GM23338 (cell line): ENCODE data around the gene POLR1C. TPM values are rescaled to one million over a fixed set of nuclear protein-coding genes. Genes with fewer than 3 reads are reported as not detected.

Source experiments
- ATAC-seq: fragments of 200-7000 bp; cut with Tn5 transposase; 3 replicates; pipeline ENCODE4 v1.9.1; 2020
- DNase-seq: peaks from one replicate; pipeline ENCODE4 v3.0.0-alpha.2; 2015; ENCODE audit warnings: low spot score
- H2AFZ ChIP-seq: fragments of 200-600 bp; sonication (generic); 2 replicates; pipeline ENCODE4 v1.8.0; 2016; ENCODE audit warnings: antibody characterized with exemption, mild to moderate bottlenecking, moderate library complexity
- H3F3A ChIP-seq: fragments of 200-600 bp; sonication (generic); replicated peaks from 2 replicates; pipeline ENCODE4 v1.8.0; 2017; ENCODE audit warnings: antibody characterized with exemption, mixed run types, low read depth
- H3K27ac ChIP-seq: fragments of 200-600 bp; sonication (generic); 2 replicates; pipeline ENCODE4 v1.6.1; 2016; ENCODE audit warnings: low read depth
- H3K27me3 ChIP-seq: fragments of 200-600 bp; sonication (generic); 2 replicates; pipeline ENCODE4 v1.8.0; 2016; ENCODE audit warnings: mild to moderate bottlenecking, mixed run types, moderate library complexity; ENCODE audit not compliant: insufficient read depth
- H3K36me3 ChIP-seq: fragments of 200-600 bp; sonication (generic); 2 replicates; pipeline ENCODE4 v1.8.0; 2016; ENCODE audit warnings: mild to moderate bottlenecking; ENCODE audit not compliant: insufficient read depth
- H3K4me1 ChIP-seq: fragments of 200-600 bp; sonication (generic); 2 replicates; pipeline ENCODE4 v1.8.0; 2016; ENCODE audit warnings: mild to moderate bottlenecking, moderate library complexity; ENCODE audit not compliant: insufficient read depth
- H3K4me2 ChIP-seq: fragments of 200-600 bp; sonication (generic); 2 replicates; pipeline ENCODE4 v1.7.1; 2017; ENCODE audit warnings: mixed run types
- H3K4me3 ChIP-seq: fragments of 200-600 bp; sonication (generic); 2 replicates; pipeline ENCODE4 v1.6.1; 2016; ENCODE audit warnings: mixed run types
- H3K79me2 ChIP-seq: fragments of 200-600 bp; sonication (generic); replicated peaks from 2 replicates; pipeline ENCODE4 v1.8.0; 2017; ENCODE audit warnings: mild to moderate bottlenecking; ENCODE audit not compliant: insufficient read depth
- H3K9me2 ChIP-seq: fragments of 200-600 bp; sonication (generic); 2 replicates; pipeline ENCODE4 v1.8.0; 2017; ENCODE audit not compliant: insufficient read depth
- H4K20me1 ChIP-seq: fragments of 200-600 bp; sonication (generic); replicated peaks from 2 replicates; pipeline ENCODE4 v1.8.0; 2017; ENCODE audit warnings: mild to moderate bottlenecking; ENCODE audit not compliant: insufficient read depth
- H3K27ac Mint-ChIP-seq: 2 replicates; pipeline ENCODE4 v1.8.0; 2020; ENCODE audit warnings: inconsistent platforms, mild to moderate bottlenecking, moderate library complexity, mixed read lengths
- H3K27me3 Mint-ChIP-seq: 3 replicates; pipeline ENCODE4 v1.8.0; 2022; ENCODE audit warnings: low read depth, mild to moderate bottlenecking, moderate library complexity, mixed read lengths, inconsistent platforms; ENCODE audit not compliant: insufficient read depth, poor library complexity
- H3K36me3 Mint-ChIP-seq: 3 replicates; pipeline ENCODE4 v1.8.0; 2021; ENCODE audit warnings: low read depth, mild to moderate bottlenecking, inconsistent platforms, moderate library complexity, mixed read lengths
- H3K4me1 Mint-ChIP-seq: 3 replicates; pipeline ENCODE4 v1.8.0; 2020; ENCODE audit warnings: mild to moderate bottlenecking, inconsistent platforms, mixed read lengths
- H3K4me3 Mint-ChIP-seq: 3 replicates; pipeline ENCODE4 v1.8.0; 2021; ENCODE audit warnings: moderate library complexity, mild to moderate bottlenecking, inconsistent platforms, mixed read lengths
- H3K9me3 Mint-ChIP-seq: 3 replicates; pipeline ENCODE4 v1.8.0; 2020; ENCODE audit warnings: moderate library complexity, mild to moderate bottlenecking, inconsistent platforms, mixed read lengths
- CTCF ChIP-seq, 2 experiments: fragments of 200-600 bp in 1 of 2; sonication (generic) in 1 of 2; conservative IDR thresholded peaks; 2 replicates each; pipeline versions ENCODE4 v1.5.1 to v1.6.1; 2016 to 2017; ENCODE audit warnings: antibody characterized with exemption in 2 of 2, low read depth in 2 of 2, mild to moderate bottlenecking in 2 of 2, moderate library complexity in 1 of 2
- ETS1 ChIP-seq: IDR thresholded peaks from 2 replicates; pipeline ENCODE4 v1.6.1; 2016; ENCODE audit warnings: antibody characterized with exemption
- NANOG ChIP-seq: IDR thresholded peaks from 2 replicates; pipeline ENCODE4 v1.6.1; 2016; ENCODE audit warnings: antibody characterized with exemption, borderline replicate concordance
- STAT1 ChIP-seq: IDR thresholded peaks from one replicate; pipeline ENCODE4 v1.6.1; 2016; ENCODE audit warnings: antibody characterized with exemption; ENCODE audit not compliant: unreplicated experiment
- ZNF114 ChIP-seq: fragments of 250-450 bp; sonication (Bioruptor Pico); IDR thresholded peaks from 2 replicates; pipeline ENCODE4 v1.5.0; 2020; ENCODE audit warnings: mild to moderate bottlenecking, moderate library complexity
- ZNF462 ChIP-seq: fragments of 250-450 bp; sonication (Bioruptor Pico); IDR thresholded peaks from 2 replicates; pipeline ENCODE4 v1.5.0; 2020; ENCODE audit warnings: mild to moderate bottlenecking, moderate library complexity
- polyA plus RNA-seq: library from polyadenylated mRNA; unstranded; fragments of >200 nt; fragmentation: Nextera tagmentation; extraction: Ambion mirVana; gene quantifications from 2 replicates; pipeline ENCODE4 v1.2.1, GENCODE V29; 2016
- total RNA-seq: library from RNA; depleted of rRNA; stranded (reverse); fragments of >200 nt; shearing (Covaris generic); gene quantifications from 2 replicates; pipeline ENCODE4 v1.2.3, GENCODE V29; 2014

Gene POLR1C
- total and polyA plus RNA-seq, 2 experiments from 2014 or later: 26.6 to 47.0 TPM

GRCh38 chr6:43493833-43494232 lies 23.1 kb upstream of the POLR1C start:
- Mint-ChIP-seq H3K27ac (no peak overlapping the region), H3K4me3 (no peak overlapping the region; the same call in 2 of the 3 replicates), H3K27me3 (peaks cover 7% of the 10 kb centered on the region), H3K36me3 (peaks cover 10% of the 10 kb centered on the region), H3K4me1 (peaks cover 39% of the 10 kb centered on the region), H3K9me3 (no peaks in the 10 kb centered on the region)
- H3K4me1 ChIP-seq: peaks cover 16% of the 10 kb centered on the region
- H3F3A ChIP-seq: no peaks in the 10 kb centered on the region
- no peak overlapping the region for H3K4me2 ChIP-seq
- TF ChIP-seq NANOG (no peak), ZNF462 (no peak), ETS1 (no peak), ZNF114 (CRISPR knock-in tag) (no peak), STAT1 (no peak), CTCF (conservative IDR thresholded peaks at IDR 0.05; ENCODE audit: low read depth in 2 of 2) (no peak)
- peaks cover 10% of the 10 kb centered on the region for H4K20me1 ChIP-seq
- H3K27ac ChIP-seq: no peak overlapping the region
- ATAC-seq: no peak
- DNase-seq: no peak
- no peak overlapping the region for H2AFZ ChIP-seq
- no peaks in the 10 kb centered on the region; the same call in 1 of the 2 replicates for H3K36me3 ChIP-seq
- H3K9me2 ChIP-seq: no peaks in the 10 kb centered on the region
- no peaks in the 10 kb centered on the region for H3K27me3 ChIP-seq
- peaks cover 39% of the 10 kb centered on the region for H3K79me2 ChIP-seq
- no peak overlapping the region for H3K4me3 ChIP-seq
